Hindlimb muscle (tissue), 1 donor: ENCODE measurements around the gene HHATL. TPM values are rescaled to one million over a fixed set of nuclear protein-coding genes. Genes with fewer than 3 reads are reported as not detected.

Experiments used
- DNase-seq: peaks from one replicate; pipeline ENCODE4 v3.0.0-alpha.2; 2013
- polyA plus RNA-seq: library from polyadenylated mRNA; unstranded; fragments of 120-200 nt; gene quantifications from one replicate; pipeline ENCODE4 v1.2.1, GENCODE V29; 2013; ENCODE audit not compliant: insufficient read length

The HHATL gene
- polyA plus RNA-seq, 1 donor, result 70.3 TPM

- DNase-seq, result no peak
Measured at GRCh38 chr3:42663581-42664437, 38.8 kb downstream of the HHATL start.

GRCh38 chr3:42662813-42663535 is 39.6 kb downstream of the HHATL start:
- no peak for DNase-seq

GRCh38 chr3:42662037-42662812 is 40.4 kb downstream of the HHATL start:
- DNase-seq, result no peak

GRCh38 chr3:42661593-42662022 is 41.0 kb downstream of the HHATL start:
- no peak for DNase-seq

DNA sequence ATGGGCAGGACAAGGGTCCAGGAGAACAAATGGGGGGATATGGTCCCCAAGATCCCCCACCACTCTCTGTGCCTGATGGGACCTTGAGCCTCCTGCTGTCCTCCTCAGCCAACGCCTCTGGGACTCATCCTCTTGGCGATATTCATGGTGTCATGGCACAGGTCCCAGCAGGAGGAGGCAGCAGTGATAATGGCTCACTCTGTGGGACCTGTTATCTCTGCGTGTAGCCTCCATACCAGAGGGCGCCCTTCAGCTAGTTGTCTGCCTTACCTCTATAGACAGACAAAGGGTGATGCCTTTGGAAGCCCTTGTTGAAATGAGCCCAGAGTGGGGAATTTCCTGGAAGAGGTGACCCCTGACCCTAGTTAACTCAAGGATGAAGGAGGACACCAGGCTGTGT is 41.7 kb downstream of the HHATL start:
- no peak for DNase-seq

DNA sequence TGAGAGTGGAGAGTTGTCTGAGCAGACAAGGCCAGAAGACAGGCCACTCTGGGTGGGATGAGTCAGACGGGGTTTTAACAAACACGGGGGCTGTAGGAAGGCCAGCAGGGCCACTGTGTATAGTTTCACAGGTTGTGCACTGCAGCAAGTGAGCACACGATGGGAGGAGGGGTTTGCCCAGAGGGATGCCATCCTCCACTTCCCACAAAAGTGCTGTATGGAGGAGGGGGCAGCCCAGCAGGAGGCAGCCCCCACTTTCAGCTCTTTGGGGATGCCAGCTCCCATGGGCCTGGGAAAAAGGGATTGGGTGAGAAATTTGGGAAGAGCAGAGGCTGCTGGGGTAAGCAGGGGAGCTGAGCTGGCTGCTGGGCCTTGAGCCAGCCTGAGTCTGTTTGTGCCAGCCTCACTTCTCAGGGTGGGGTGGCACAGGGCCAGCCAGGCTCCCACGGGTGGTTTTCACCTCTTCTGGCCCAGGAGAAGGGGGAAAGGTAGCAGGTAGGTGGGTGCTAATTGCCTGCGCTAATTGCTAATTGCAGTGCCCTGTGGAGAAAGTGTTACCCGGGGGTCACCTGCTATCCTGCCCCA is 42.4 kb downstream of the HHATL start:
- DNase-seq, result no peak

DNA sequence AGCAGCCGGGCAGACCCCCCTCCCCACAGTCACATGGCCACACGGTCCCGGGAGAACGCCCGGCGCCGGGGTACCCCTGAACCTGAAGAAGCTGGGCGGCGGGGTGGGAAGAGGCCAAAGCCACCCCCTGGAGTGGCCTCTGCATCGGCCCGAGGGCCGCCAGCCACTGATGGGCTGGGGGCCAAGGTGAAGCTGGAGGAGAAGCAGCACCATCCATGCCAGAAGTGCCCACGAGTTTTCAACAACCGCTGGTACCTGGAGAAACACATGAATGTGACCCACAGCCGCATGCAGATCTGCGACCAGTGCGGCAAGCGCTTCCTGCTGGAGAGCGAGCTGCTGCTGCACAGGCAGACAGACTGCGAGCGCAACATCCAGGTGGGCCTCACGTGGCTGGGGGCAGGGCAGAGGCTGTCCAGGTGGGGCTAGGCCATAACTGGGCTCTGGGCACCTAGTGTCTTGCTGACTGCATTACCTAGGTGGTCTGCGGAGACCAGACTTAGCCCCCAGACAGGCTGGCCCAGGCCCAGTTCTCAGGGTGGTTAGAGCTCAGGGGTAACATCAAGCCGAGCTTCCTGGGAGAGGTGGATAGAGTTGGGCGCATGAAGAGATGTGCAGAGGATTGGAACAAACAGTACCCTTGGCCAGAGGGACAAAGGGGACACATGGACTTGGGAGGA is 43.0 kb downstream of the HHATL start:
- DNase-seq, result no peak

DNA sequence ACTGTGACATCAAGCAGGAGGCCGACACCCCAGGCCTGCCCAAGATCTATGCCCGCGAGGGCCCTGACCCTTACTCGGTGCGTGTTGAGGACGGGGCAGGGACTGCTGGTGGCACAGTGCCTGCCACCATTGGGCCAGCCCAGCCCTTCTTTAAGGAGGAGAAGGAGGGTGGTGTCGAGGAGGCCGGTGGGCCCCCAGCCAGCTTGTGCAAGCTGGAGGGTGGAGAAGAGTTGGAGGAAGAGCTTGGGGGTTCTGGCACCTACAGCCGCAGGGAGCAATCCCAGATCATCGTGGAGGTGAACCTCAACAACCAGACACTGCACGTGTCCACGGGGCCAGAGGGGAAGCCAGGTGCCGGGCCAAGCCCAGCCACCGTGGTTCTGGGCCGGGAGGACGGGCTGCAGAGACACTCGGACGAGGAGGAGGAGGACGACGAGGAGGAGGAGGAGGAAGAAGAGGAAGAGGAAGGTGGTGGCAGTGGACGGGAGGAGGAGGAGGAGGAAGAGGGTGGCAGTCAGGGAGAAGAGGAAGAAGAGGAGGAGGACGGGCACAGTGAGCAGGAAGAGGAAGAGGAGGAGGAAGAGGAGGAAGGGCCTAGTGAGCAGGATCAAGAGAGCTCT is 43.7 kb downstream of the HHATL start:
- no peak for DNase-seq

- no peak for DNase-seq
Measured at GRCh38 chr3:42658091-42658770, 44.4 kb downstream of the HHATL start.

GRCh38 chr3:42657675-42658074 is 44.9 kb downstream of the HHATL start:
- no peak for DNase-seq

GRCh38 chr3:42656680-42657610 is 45.7 kb downstream of the HHATL start:
- DNase-seq, result no peak

DNA sequence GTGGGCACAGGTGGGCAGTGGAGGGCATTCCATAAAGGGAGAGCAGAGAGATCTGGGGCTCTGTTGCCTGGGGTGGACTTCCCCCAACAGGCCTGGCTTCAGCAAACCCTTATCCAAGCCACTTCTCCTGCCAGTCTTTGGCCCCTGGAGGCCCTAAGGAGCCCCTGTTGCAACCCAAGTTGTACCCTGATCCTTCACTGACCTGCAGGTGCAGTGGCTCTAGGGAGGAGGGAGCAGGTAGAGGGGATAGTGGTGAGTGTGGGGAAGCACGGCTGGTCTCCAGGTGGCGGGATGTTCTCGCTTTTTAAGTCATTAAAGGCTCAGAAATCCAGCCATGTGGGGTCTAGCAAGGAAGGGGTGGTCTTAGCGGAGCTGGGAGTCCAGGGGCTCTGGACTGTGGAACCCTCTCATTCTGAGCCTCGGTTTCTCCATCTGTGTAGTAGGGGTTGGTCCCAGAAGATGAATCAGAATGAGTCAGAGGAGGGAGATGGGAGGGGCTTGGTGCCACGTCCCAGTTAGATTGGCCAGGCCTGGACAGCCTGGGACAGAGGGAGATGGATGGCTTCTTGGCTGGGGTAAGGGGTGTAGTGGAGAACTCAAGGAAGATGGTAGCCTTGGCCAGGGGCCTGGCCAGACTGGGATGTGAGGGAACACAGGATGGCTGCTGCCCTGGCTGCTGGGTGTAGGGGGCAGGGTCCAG is 46.5 kb downstream of the HHATL start:
- DNase-seq, result no peak

GRCh38 chr3:42655331-42655888 is 47.2 kb downstream of the HHATL start:
- DNase-seq, result no peak

GRCh38 chr3:42654331-42655201 is 48.0 kb downstream of the HHATL start:
- DNase-seq, result peak; percentile 81

- no peak for DNase-seq
Measured at GRCh38 chr3:42653560-42654330, 48.9 kb downstream of the HHATL start, which contains the start of gene ZBTB47. TSS of gene ZBTB47 (plus strand) at chr3:42653697. CDS start at chr3:42658356, 4,659 bp downstream.

DNA sequence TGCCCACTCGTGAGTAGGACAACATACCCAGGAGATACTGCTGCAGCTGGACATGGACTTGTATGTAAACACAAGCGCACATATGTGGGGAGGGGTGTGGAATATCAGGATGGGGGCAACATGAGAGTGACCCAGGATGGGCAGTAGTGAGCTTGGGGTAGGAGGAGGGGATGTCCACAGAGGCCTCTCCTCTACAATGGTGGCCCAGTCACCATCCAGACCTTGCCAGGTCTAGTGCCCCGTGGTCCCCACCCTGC is 49.4 kb downstream of the HHATL start:
- DNase-seq, result no peak
